H9 (cell line): ENCODE results near the gene ADAMTS5. TPM values are rescaled to one million over a fixed set of nuclear protein-coding genes. Genes with fewer than 3 reads are reported as not detected.

ENCODE experiments used
- DNase-seq: peaks from one replicate; pipeline ENCODE4 v3.0.0-alpha.2; 2017
- H2AFZ ChIP-seq: one replicate; pipeline ENCODE4 v1.6.1; 2013; ENCODE audit warnings: mild to moderate bottlenecking, low read length, control low read depth, moderate library complexity
- H2AK5ac ChIP-seq: 2 replicates; pipeline ENCODE4 v1.6.1; 2013; ENCODE audit warnings: low read length, control low read depth, mixed read lengths; ENCODE audit not compliant: insufficient read length
- H2BK120ac ChIP-seq: one replicate; pipeline ENCODE4 v1.6.1; 2013; ENCODE audit warnings: low read depth, mild to moderate bottlenecking, low read length, control low read depth, inconsistent platforms; ENCODE audit not compliant: poor library complexity, severe bottlenecking
- H2BK12ac ChIP-seq: 2 replicates; pipeline ENCODE4 v1.6.1; 2013; ENCODE audit warnings: low read length, control low read depth, mixed read lengths, low read depth; ENCODE audit not compliant: insufficient read length
- H2BK15ac ChIP-seq: 2 replicates; pipeline ENCODE4 v1.6.1; 2013; ENCODE audit warnings: low read depth, low read length, control low read depth
- H2BK20ac ChIP-seq: one replicate; pipeline ENCODE4 v1.6.1; 2013; ENCODE audit warnings: low read depth, mild to moderate bottlenecking, low read length, control low read depth, inconsistent platforms; ENCODE audit not compliant: poor library complexity, severe bottlenecking
- H2BK5ac ChIP-seq: 2 replicates; pipeline ENCODE4 v1.6.1; 2013; ENCODE audit warnings: low read length, control low read depth, mixed read lengths; ENCODE audit not compliant: insufficient read length
- H3K14ac ChIP-seq: 2 replicates; pipeline ENCODE4 v1.6.1; 2013; ENCODE audit warnings: low read length, control low read depth; ENCODE audit not compliant: insufficient read depth
- H3K18ac ChIP-seq: 2 replicates; pipeline ENCODE4 v1.6.1; 2013; ENCODE audit warnings: low read depth, mild to moderate bottlenecking, mixed read lengths, low read length, control low read depth; ENCODE audit not compliant: insufficient read length
- H3K23ac ChIP-seq: 2 replicates; pipeline ENCODE4 v1.6.1; 2013; ENCODE audit warnings: low read length, control low read depth, mixed read lengths, low read depth; ENCODE audit not compliant: insufficient read length
- H3K23me2 ChIP-seq: 2 replicates; pipeline ENCODE4 v1.6.1; 2013; ENCODE audit warnings: low read depth, mild to moderate bottlenecking, mixed read lengths, low read length, control low read depth; ENCODE audit not compliant: insufficient read length, poor library complexity, severe bottlenecking
- H3K27ac ChIP-seq: 2 replicates; pipeline ENCODE4 v1.5.1; 2013; ENCODE audit warnings: low read length, control low read depth, mixed read lengths, low read depth; ENCODE audit not compliant: insufficient read length
- H3K27me3 ChIP-seq: 2 replicates; pipeline ENCODE4 v1.6.1; 2013; ENCODE audit warnings: low read length, control low read depth, inconsistent platforms; ENCODE audit not compliant: insufficient read depth
- H3K4ac ChIP-seq: 2 replicates; pipeline ENCODE4 v1.6.1; 2013; ENCODE audit warnings: low read depth, mild to moderate bottlenecking, control low read depth, inconsistent platforms, low read length, moderate library complexity
- H3K4me1 ChIP-seq: 2 replicates; pipeline ENCODE4 v1.6.1; 2013; ENCODE audit warnings: low read length, control low read depth, inconsistent platforms; ENCODE audit not compliant: insufficient read depth
- H3K4me2 ChIP-seq: 2 replicates; pipeline ENCODE4 v1.6.1; 2013; ENCODE audit warnings: low read length, control low read depth, mixed read lengths; ENCODE audit not compliant: insufficient read length, insufficient read depth
- H3K56ac ChIP-seq: 2 replicates; pipeline ENCODE4 v1.6.1; 2013; ENCODE audit warnings: low read depth, mild to moderate bottlenecking, mixed read lengths, low read length, control low read depth; ENCODE audit not compliant: insufficient read length
- H3K79me1 ChIP-seq: 2 replicates; pipeline ENCODE4 v1.6.1; 2013; ENCODE audit warnings: low read depth, mild to moderate bottlenecking, moderate library complexity, low read length, control low read depth, inconsistent platforms; ENCODE audit not compliant: insufficient read depth, poor library complexity, severe bottlenecking
- H3K79me2 ChIP-seq: 2 replicates; pipeline ENCODE4 v1.6.1; 2013; ENCODE audit warnings: low read length, control low read depth, inconsistent platforms; ENCODE audit not compliant: insufficient read depth
- H3K9ac ChIP-seq: 2 replicates; pipeline ENCODE4 v1.6.1; 2013; ENCODE audit warnings: low read length, control low read depth, mixed read lengths; ENCODE audit not compliant: insufficient read length; ENCODE audit errors: extremely low read depth
- H3K9me3 ChIP-seq: one replicate; pipeline ENCODE4 v1.6.1; 2013; ENCODE audit warnings: low read depth, low read length, inconsistent platforms; ENCODE audit not compliant: control insufficient read depth
- H3T11ph ChIP-seq: one replicate; pipeline ENCODE4 v1.6.1; 2013; ENCODE audit warnings: mild to moderate bottlenecking, low read length, control low read depth, inconsistent platforms
- H4K20me1 ChIP-seq: one replicate; pipeline ENCODE4 v1.6.1; 2013; ENCODE audit not compliant: control insufficient read depth, insufficient read length, insufficient read depth
- H4K5ac ChIP-seq: 2 replicates; pipeline ENCODE4 v1.6.1; 2013; ENCODE audit warnings: low read depth, mild to moderate bottlenecking, mixed read lengths, low read length, control low read depth; ENCODE audit not compliant: insufficient read length
- H4K8ac ChIP-seq: replicated peaks from 2 replicates; pipeline ENCODE4 v1.6.1; 2013; ENCODE audit warnings: low read length, control low read depth, mixed read lengths, low read depth; ENCODE audit not compliant: insufficient read length
- H4K91ac ChIP-seq: 2 replicates; pipeline ENCODE4 v1.6.1; 2013; ENCODE audit warnings: low read depth, mild to moderate bottlenecking, moderate library complexity, mixed read lengths, low read length, control low read depth; ENCODE audit not compliant: insufficient read length
- H3K27ac Mint-ChIP-seq, 3 experiments: 2 replicates in 2 of 3; 3 replicates in 1 of 3; pipeline ENCODE4 v1.8.0; 2020 to 2021; ENCODE audit warnings: mixed read lengths in 3 of 3, mild to moderate bottlenecking in 1 of 3, moderate library complexity in 1 of 3
- H3K27me3 Mint-ChIP-seq: 2 replicates; pipeline ENCODE4 v1.8.0; 2021; ENCODE audit warnings: low read depth, mild to moderate bottlenecking, moderate library complexity, mixed read lengths
- H3K36me3 Mint-ChIP-seq, 3 experiments: 2 replicates in 2 of 3; 3 replicates in 1 of 3; pipeline ENCODE4 v1.8.0; 2020 to 2021; ENCODE audit warnings: low read depth in 3 of 3, mixed read lengths in 3 of 3; ENCODE audit not compliant: insufficient read depth in 1 of 3
- H3K4me1 Mint-ChIP-seq, 2 experiments: 2 replicates each; pipeline ENCODE4 v1.8.0; 2020; ENCODE audit warnings: mixed read lengths in 2 of 2
- H3K4me3 Mint-ChIP-seq, 2 experiments: 2 replicates in 1 of 2; 3 replicates in 1 of 2; pipeline ENCODE4 v1.8.0; 2020 to 2021; ENCODE audit warnings: mild to moderate bottlenecking in 2 of 2, mixed read lengths in 2 of 2, moderate library complexity in 1 of 2
- H3K9me3 Mint-ChIP-seq, 2 experiments: 2 replicates in 1 of 2; 3 replicates in 1 of 2; pipeline ENCODE4 v1.8.0; 2020; ENCODE audit warnings: mild to moderate bottlenecking in 2 of 2, mixed read lengths in 2 of 2, moderate library complexity in 1 of 2
- CTCF ChIP-seq: fragments of 200-600 bp; sonication (generic); conservative IDR thresholded peaks from 3 replicates; pipeline ENCODE4 v1.8.0; 2021; ENCODE audit warnings: antibody characterized with exemption, mild to moderate bottlenecking
- WGBS: extraction: QIAGEN DNeasy Blood & Tissue Kit; methylation state at CpG from one replicate; pipeline ENCODE4 v1.1.7; 2013; ENCODE audit warnings: missing lambda C conversion rate, low lambda C conversion rate, mixed read lengths; ENCODE audit not compliant: insufficient read length; ENCODE audit errors: extremely low coverage; 5-methylcytosine and 5-hydroxymethylcytosine counted together
- total RNA-seq: library from RNA; stranded (reverse); gene quantifications from 2 replicates; pipeline ENCODE4 v1.2.1, GENCODE V29; 2021

Gene ADAMTS5
- total RNA-seq, 1 experiment from 2014 or later = 0.90 TPM

DNA sequence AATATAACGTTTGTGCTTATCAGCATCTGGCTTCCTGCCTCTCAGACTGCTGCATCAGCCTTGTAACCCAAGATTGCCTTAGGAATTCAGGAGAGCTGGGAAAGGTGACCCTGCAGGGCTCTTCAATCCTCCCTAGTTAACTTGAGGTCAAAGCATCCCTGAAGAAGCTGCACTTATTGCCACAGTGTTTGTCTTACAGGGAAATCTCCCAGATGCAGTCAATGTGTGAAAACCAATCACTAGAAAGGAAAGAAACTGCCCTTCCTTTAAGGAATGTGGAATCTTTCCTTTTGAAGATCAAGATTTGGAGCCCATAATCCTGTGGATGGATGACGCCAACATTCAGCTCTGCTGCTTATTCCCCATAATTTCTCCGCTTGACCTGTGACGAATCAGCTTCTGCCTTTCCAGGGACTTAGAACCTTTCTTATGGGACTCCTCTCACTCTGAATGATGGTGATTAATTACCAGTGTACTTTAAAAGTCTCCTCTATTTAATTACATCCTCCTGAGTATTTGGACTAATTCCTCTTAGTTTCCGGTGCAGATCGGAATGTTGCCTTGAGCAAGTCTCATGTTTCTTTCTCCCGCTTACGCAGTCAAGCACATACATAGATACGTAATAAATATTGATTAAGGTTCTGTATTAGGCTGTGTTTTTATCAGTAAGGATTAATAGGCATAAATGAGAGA is 14.4 kb downstream of the ADAMTS5 start:
- Mint-ChIP-seq H3K27me3 (peaks cover 8% of the 10 kb centered on the region), H3K4me3 (no peak overlapping the region)
- no CpG with 5 or more reads among the region's 9 CpGs for WGBS

More for the DNA sequence above, 14.4 kb downstream of the ADAMTS5 start:
- H4K8ac ChIP-seq = no peak overlapping the region
- DNase-seq = no peak
- no peak for TF ChIP-seq CTCF
- H3K9ac ChIP-seq = no peak overlapping the region
- no peaks in the 10 kb centered on the region for H3K36me3 Mint-ChIP-seq
- H2BK5ac ChIP-seq = no peak overlapping the region
- no peak overlapping the region for H2AFZ ChIP-seq
- no peaks in the 10 kb centered on the region for H3K79me2 ChIP-seq
- H2AK5ac ChIP-seq = no peak overlapping the region
- no peaks in the 10 kb centered on the region for H3K23me2 ChIP-seq
- H3K4me2 ChIP-seq = no peak overlapping the region
- H4K5ac ChIP-seq = no peak overlapping the region
- H3K4ac ChIP-seq = no peak overlapping the region
- no peaks in the 10 kb centered on the region for H3K79me1 ChIP-seq
- no peak overlapping the region for H3K56ac ChIP-seq
- peaks cover 31 to 38% of the 10 kb centered on the region in 2 experiments for H3K4me1 Mint-ChIP-seq
- no peaks in the 10 kb centered on the region for H3K27me3 ChIP-seq
- H3K18ac ChIP-seq = no peak overlapping the region
- no peak overlapping the region for H3K14ac ChIP-seq
- H3K23ac ChIP-seq = no peak overlapping the region
- no peak overlapping the region for H2BK15ac ChIP-seq
- H3T11ph ChIP-seq = no peak overlapping the region
- no peak overlapping the region for H4K91ac ChIP-seq
- H3K4me1 ChIP-seq = peaks cover 1% of the 10 kb centered on the region; the same call in 1 of the 2 replicates
- H3K9me3 Mint-ChIP-seq = no peaks in the 10 kb centered on the region
- no peak overlapping the region for H2BK12ac ChIP-seq
- no peak overlapping the region for H2BK20ac ChIP-seq
- H2BK120ac ChIP-seq = no peak overlapping the region
- H4K20me1 ChIP-seq = no peaks in the 10 kb centered on the region
- H3K27ac Mint-ChIP-seq = no peak overlapping the region; a peak in 1 of 7 replicates
- H3K9me3 ChIP-seq = no peaks in the 10 kb centered on the region
- H3K27ac ChIP-seq = no peak overlapping the region
